Neural cell (in vitro differentiated cells): ENCODE results near the gene OR11A1. TPM values are rescaled to one million over a fixed set of nuclear protein-coding genes. Genes with fewer than 3 reads are reported as not detected.
"Not testable (repeated sequence)": the region's sequence is repeated elsewhere in the genome, so short reads cannot be mapped to it uniquely, and the experiment has no call there.

Experiments used
- H2AFZ ChIP-seq: fragments of 200-600, 300-800 bp; sonication (generic), shearing (Covaris generic); 2 replicates; pipeline ENCODE4 v1.6.0; 2014; ENCODE audit warnings: low read depth, mild to moderate bottlenecking, antibody characterized with exemption, low read length, moderate library complexity
- H3F3A ChIP-seq: fragments of 200-600 bp; shearing (Covaris generic); 2 replicates; pipeline ENCODE4 v1.6.1; 2016; ENCODE audit warnings: mild to moderate bottlenecking, moderate library complexity, mixed read lengths, antibody characterized with exemption, low read length; ENCODE audit not compliant: insufficient read depth, poor library complexity, severe bottlenecking
- H3K27ac ChIP-seq: fragments of 200-600, 300-800 bp; sonication (generic), shearing (Covaris generic); 2 replicates; pipeline ENCODE4 v1.5.1; 2014; ENCODE audit warnings: mild to moderate bottlenecking, low read length, moderate library complexity
- H3K27me3 ChIP-seq: fragments of 300-800, 200-600 bp; sonication (generic), shearing (Covaris generic); 2 replicates; pipeline ENCODE4 v1.6.0; 2014; ENCODE audit warnings: mild to moderate bottlenecking, low read depth, low read length, moderate library complexity; ENCODE audit not compliant: insufficient read depth
- H3K36me3 ChIP-seq: fragments of 300-800, 200-600 bp; sonication (generic), shearing (Covaris generic); 2 replicates; pipeline ENCODE4 v1.5.1; 2014; ENCODE audit warnings: mild to moderate bottlenecking, antibody characterized with exemption, low read length, moderate library complexity; ENCODE audit not compliant: insufficient read depth
- H3K4me2 ChIP-seq: fragments of 300-800, 200-600 bp; sonication (generic), shearing (Covaris generic); 2 replicates; pipeline ENCODE4 v1.6.0; 2014; ENCODE audit warnings: mild to moderate bottlenecking, low read length
- H3K4me3 ChIP-seq: fragments of 300-800, 200-600 bp; sonication (generic), shearing (Covaris generic); 2 replicates; pipeline ENCODE4 v1.5.1; 2014; ENCODE audit warnings: mild to moderate bottlenecking, low read length, moderate library complexity
- H3K79me2 ChIP-seq: fragments of 200-600 bp; shearing (Covaris generic); replicated peaks from 2 replicates; pipeline ENCODE4 v1.6.0; 2014; ENCODE audit warnings: mild to moderate bottlenecking, low read length, moderate library complexity; ENCODE audit not compliant: insufficient read depth
- H3K9ac ChIP-seq: fragments of 300-800, 200-600 bp; sonication (generic), shearing (Covaris generic); 2 replicates; pipeline ENCODE4 v1.6.1; 2016; ENCODE audit warnings: mild to moderate bottlenecking, low read length, mixed read lengths
- H3K9me2 ChIP-seq: fragments of 200-600 bp; shearing (Covaris generic); 2 replicates; pipeline ENCODE4 v1.6.1; 2016; ENCODE audit warnings: mild to moderate bottlenecking, low read length, mixed read lengths; ENCODE audit not compliant: insufficient read depth
- H3K9me3 ChIP-seq: fragments of 200-600, 300-800 bp; sonication (generic), shearing (Covaris generic); 2 replicates; pipeline ENCODE4 v1.6.1; 2016; ENCODE audit warnings: mild to moderate bottlenecking, mixed run types, low read length, moderate library complexity, mixed read lengths
- H4K20me1 ChIP-seq: fragments of 200-600 bp; shearing (Covaris generic); 2 replicates; pipeline ENCODE4 v1.6.1; 2016; ENCODE audit warnings: mild to moderate bottlenecking, mixed run types; ENCODE audit not compliant: insufficient read depth
- CTCF ChIP-seq: fragments of 450-650 bp; IDR thresholded peaks from 2 replicates; pipeline ENCODE4 v1.5.1; 2014; ENCODE audit warnings: antibody characterized with exemption, mild to moderate bottlenecking, moderate library complexity; ENCODE audit not compliant: poor library complexity, severe bottlenecking
- EP300 ChIP-seq: fragments of 450-650 bp; conservative IDR thresholded peaks from 2 replicates; pipeline ENCODE4 v1.6.1; 2014; ENCODE audit warnings: antibody characterized with exemption, mild to moderate bottlenecking, moderate library complexity; ENCODE audit not compliant: poor library complexity, severe bottlenecking
- EZH2 ChIP-seq: fragments of 200-600, 300-800 bp; shearing (Covaris generic), sonication (generic); IDR thresholded peaks from 2 replicates; pipeline ENCODE4 v1.6.1; 2014; ENCODE audit warnings: antibody characterized with exemption, low read length, borderline replicate concordance, mild to moderate bottlenecking; ENCODE audit not compliant: insufficient read depth, poor library complexity, severe bottlenecking
- MXI1 ChIP-seq: fragments of 450-650 bp; conservative IDR thresholded peaks from 2 replicates; pipeline ENCODE4 v1.6.1; 2014; ENCODE audit warnings: antibody characterized with exemption, mild to moderate bottlenecking; ENCODE audit not compliant: poor library complexity, severe bottlenecking
- POLR2AphosphoS5 ChIP-seq: IDR thresholded peaks from 2 replicates; pipeline ENCODE4 v1.6.1; 2012
- RAD21 ChIP-seq: fragments of 450-650 bp; conservative IDR thresholded peaks from 2 replicates; pipeline ENCODE4 v1.6.1; 2014; ENCODE audit warnings: antibody characterized with exemption, mild to moderate bottlenecking, moderate library complexity
- SMC3 ChIP-seq: fragments of 450-650 bp; conservative IDR thresholded peaks from 2 replicates; pipeline ENCODE4 v1.6.1; 2014; ENCODE audit warnings: antibody characterized with exemption, mild to moderate bottlenecking, moderate library complexity; ENCODE audit not compliant: poor library complexity
- TAF1 ChIP-seq: IDR thresholded peaks from 2 replicates; pipeline ENCODE4 v1.6.1; 2012; ENCODE audit warnings: low read depth
- polyA plus RNA-seq: library from polyadenylated mRNA; depleted of rRNA; stranded (reverse); fragments of >200 nt; gene quantifications from 2 replicates; pipeline ENCODE4 v1.2.3, GENCODE V29; 2014
- TF ChIP-seq, protein P1 (sequence below): IDR thresholded peaks from 2 replicates; pipeline ENCODE4 v1.6.1; 2012; ENCODE audit warnings: borderline replicate concordance

The OR11A1 gene
- polyA plus RNA-seq, 1 donor from 2014 or later = not detected

- Histone ChIP-seq H2AFZ (no peak overlapping the region), H3K27ac (no peak overlapping the region), H3K4me3 (no peak overlapping the region), H3K36me3 (no peaks in the 10 kb centered on the region), H3K4me2 (no peak overlapping the region), H3F3A (no peaks in the 10 kb centered on the region), H3K79me2 (no peaks in the 10 kb centered on the region), H3K9me3 (no peaks in the 10 kb centered on the region), H3K27me3 (no peaks in the 10 kb centered on the region), H4K20me1 (no peaks in the 10 kb centered on the region), H3K9me2 (no peaks in the 10 kb centered on the region), H3K9ac (no peak overlapping the region)
- TF ChIP-seq, protein P1, sequence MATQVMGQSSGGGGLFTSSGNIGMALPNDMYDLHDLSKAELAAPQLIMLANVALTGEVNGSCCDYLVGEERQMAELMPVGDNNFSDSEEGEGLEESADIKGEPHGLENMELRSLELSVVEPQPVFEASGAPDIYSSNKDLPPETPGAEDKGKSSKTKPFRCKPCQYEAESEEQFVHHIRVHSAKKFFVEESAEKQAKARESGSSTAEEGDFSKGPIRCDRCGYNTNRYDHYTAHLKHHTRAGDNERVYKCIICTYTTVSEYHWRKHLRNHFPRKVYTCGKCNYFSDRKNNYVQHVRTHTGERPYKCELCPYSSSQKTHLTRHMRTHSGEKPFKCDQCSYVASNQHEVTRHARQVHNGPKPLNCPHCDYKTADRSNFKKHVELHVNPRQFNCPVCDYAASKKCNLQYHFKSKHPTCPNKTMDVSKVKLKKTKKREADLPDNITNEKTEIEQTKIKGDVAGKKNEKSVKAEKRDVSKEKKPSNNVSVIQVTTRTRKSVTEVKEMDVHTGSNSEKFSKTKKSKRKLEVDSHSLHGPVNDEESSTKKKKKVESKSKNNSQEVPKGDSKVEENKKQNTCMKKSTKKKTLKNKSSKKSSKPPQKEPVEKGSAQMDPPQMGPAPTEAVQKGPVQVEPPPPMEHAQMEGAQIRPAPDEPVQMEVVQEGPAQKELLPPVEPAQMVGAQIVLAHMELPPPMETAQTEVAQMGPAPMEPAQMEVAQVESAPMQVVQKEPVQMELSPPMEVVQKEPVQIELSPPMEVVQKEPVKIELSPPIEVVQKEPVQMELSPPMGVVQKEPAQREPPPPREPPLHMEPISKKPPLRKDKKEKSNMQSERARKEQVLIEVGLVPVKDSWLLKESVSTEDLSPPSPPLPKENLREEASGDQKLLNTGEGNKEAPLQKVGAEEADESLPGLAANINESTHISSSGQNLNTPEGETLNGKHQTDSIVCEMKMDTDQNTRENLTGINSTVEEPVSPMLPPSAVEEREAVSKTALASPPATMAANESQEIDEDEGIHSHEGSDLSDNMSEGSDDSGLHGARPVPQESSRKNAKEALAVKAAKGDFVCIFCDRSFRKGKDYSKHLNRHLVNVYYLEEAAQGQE = no peak
- TF ChIP-seq EZH2 (no peak), EP300 (no peak), TAF1 (no peak), CTCF (no peak), SMC3 (no peak), RAD21 (no peak), POLR2AphosphoS5 (no peak), MXI1 (no peak)
Observed at GRCh38 chr6:29451471-29452193, 5.2 kb downstream of the OR11A1 start.

- Histone ChIP-seq H3K79me2 (no peaks in the 10 kb centered on the region), H3F3A (no peaks in the 10 kb centered on the region), H3K36me3 (no peaks in the 10 kb centered on the region), H3K9me2 (no peaks in the 10 kb centered on the region), H2AFZ (no peak overlapping the region), H3K27me3 (no peaks in the 10 kb centered on the region), H3K9ac (no peak overlapping the region), H3K27ac (no peak overlapping the region), H3K4me2 (no peak overlapping the region), H3K4me3 (no peak overlapping the region), H3K9me3 (no peaks in the 10 kb centered on the region), H4K20me1 (no peaks in the 10 kb centered on the region)
- TF ChIP-seq, protein P1 = no peak
- TF ChIP-seq CTCF (no peak), SMC3 (no peak), POLR2AphosphoS5 (no peak), TAF1 (no peak), RAD21 (no peak), MXI1 (no peak), EP300 (no peak), EZH2 (no peak)
Observed at GRCh38 chr6:29447670-29448069, 9.2 kb downstream of the OR11A1 start.

- H3K27ac ChIP-seq, H3F3A ChIP-seq, H3K79me2 ChIP-seq, H3K27me3 ChIP-seq, H3K36me3 ChIP-seq, H3K4me2 ChIP-seq, H3K9ac ChIP-seq, H4K20me1 ChIP-seq, H3K9me3 ChIP-seq, H3K4me3 ChIP-seq, H2AFZ ChIP-seq, H3K9me2 ChIP-seq: not testable (repeated sequence)
Observed at GRCh38 chr6:29444031-29444430, 12.8 kb downstream of the OR11A1 start.
